PC-3 (cell line): ENCODE results near the gene RC3H2. TPM values are rescaled to one million over a fixed set of nuclear protein-coding genes. Genes with fewer than 3 reads are reported as not detected.
"Not testable (repeated sequence)": the region's sequence is repeated elsewhere in the genome, so short reads cannot be mapped to it uniquely, and the experiment has no call there.

Experiments
- ATAC-seq: fragments of 200-7000 bp; cut with Tn5 transposase; 2 replicates; pipeline ENCODE4 v1.9.1; 2020; ENCODE audit warnings: mild to moderate bottlenecking, moderate library complexity
- BruUV-seq: library from RNA; stranded (reverse); fragments of 400-500 nt; replicated peaks from 2 replicates; lab custom pipeline; 2021; lab: Mats Ljungman, UMichigan
- CTCF ChIA-PET: fragments of 300-600 bp; sonication (Branson Sonifier 250); formaldehyde crosslinking; loops from one replicate; lab custom pipeline; 2022; ENCODE audit warnings: antibody characterized with exemption; lab: Charles Lee
- POLR2A ChIA-PET: fragments of 300-600 bp; sonication (Branson Sonifier 250); formaldehyde crosslinking; loops from one replicate; lab custom pipeline; 2022; ENCODE audit warnings: antibody characterized with exemption; ENCODE audit not compliant: unreplicated experiment; lab: Charles Lee
- DNase-seq: peaks from one replicate; pipeline ENCODE4 v3.0.0-alpha.2; 2015
- H2AFZ ChIP-seq: fragments of 300-600 bp; sonication (generic); 2 replicates; pipeline ENCODE4 v1.6.0; 2016; ENCODE audit warnings: antibody characterized with exemption, low read length
- H3F3A ChIP-seq: fragments of 300-600 bp; sonication (generic); one replicate; pipeline ENCODE4 v1.6.0; 2017; ENCODE audit warnings: antibody characterized with exemption, low read length, control low read depth, mild to moderate bottlenecking; ENCODE audit not compliant: unreplicated experiment
- H3K27ac ChIP-seq: fragments of 300-600 bp; sonication (generic); 2 replicates; pipeline ENCODE4 v1.5.1; 2016; ENCODE audit warnings: mild to moderate bottlenecking, low read length
- H3K27me3 ChIP-seq: fragments of 300-600 bp; sonication (generic); 2 replicates; pipeline ENCODE4 v1.6.1; 2016; ENCODE audit warnings: low read length, mixed read lengths
- H3K36me3 ChIP-seq: fragments of 300-600 bp; sonication (generic); 2 replicates; pipeline ENCODE4 v1.6.1; 2016; ENCODE audit warnings: low read depth, mixed run types, low read length, mixed read lengths
- H3K4me1 ChIP-seq: fragments of 300-600 bp; sonication (generic); 2 replicates; pipeline ENCODE4 v1.5.1; 2016; ENCODE audit warnings: low read length; ENCODE audit not compliant: insufficient read depth
- H3K4me2 ChIP-seq: fragments of 300-600 bp; sonication (generic); 2 replicates; pipeline ENCODE4 v1.6.0; 2016; ENCODE audit warnings: low read length
- H3K4me3 ChIP-seq: fragments of 300-600 bp; sonication (generic); 2 replicates; pipeline ENCODE4 v1.5.1; 2016; ENCODE audit warnings: mild to moderate bottlenecking, low read length, mixed read lengths
- H3K79me2 ChIP-seq: fragments of 300-600 bp; sonication (generic); 2 replicates; pipeline ENCODE4 v1.6.1; 2017; ENCODE audit warnings: low read length, mixed read lengths
- H3K9ac ChIP-seq: fragments of 300-600 bp; sonication (generic); 2 replicates; pipeline ENCODE4 v1.6.0; 2016; ENCODE audit warnings: mild to moderate bottlenecking, low read length
- H3K9me2 ChIP-seq: fragments of 300-600 bp; sonication (generic); replicated peaks from 2 replicates; pipeline ENCODE4 v1.6.1; 2016; ENCODE audit warnings: mixed run types, low read length, mixed read lengths
- H3K9me3 ChIP-seq: fragments of 300-600 bp; sonication (generic); 2 replicates; pipeline ENCODE4 v1.6.1; 2016; ENCODE audit warnings: low read length, mixed read lengths
- H4K20me1 ChIP-seq: fragments of 300-600 bp; sonication (generic); 2 replicates; pipeline ENCODE4 v1.6.1; 2016; ENCODE audit warnings: low read length, mixed read lengths
- EZH2 ChIP-seq: fragments of 300-600 bp; sonication (generic); IDR thresholded peaks from one replicate; pipeline ENCODE4 v1.6.1; 2017; ENCODE audit warnings: antibody characterized with exemption, mild to moderate bottlenecking, low read length; ENCODE audit not compliant: unreplicated experiment
- EZH2phosphoT487 ChIP-seq: fragments of 300-600 bp; sonication (generic); IDR thresholded peaks from 2 replicates; pipeline ENCODE4 v1.6.1; 2018; ENCODE audit warnings: mild to moderate bottlenecking, antibody characterized with exemption, low read length, borderline replicate concordance
- intact Hi-C: fragments of 100-400 bp; cut with micrococcal nuclease; formaldehyde crosslinking; loops from 2 replicates; pipeline ENCODE4 v1.9.0; 2023
- total RNA-seq: library from RNA; depleted of rRNA; stranded (reverse); fragments of >200 nt; gene quantifications from 2 replicates; pipeline ENCODE4 v1.2.3, GENCODE V29; 2014
- TF ChIP-seq, protein P1 (sequence below): fragments of 300-600 bp; sonication (generic); conservative IDR thresholded peaks from 2 replicates; pipeline ENCODE4 v1.5.1; 2017; ENCODE audit warnings: antibody characterized with exemption, low read depth, mild to moderate bottlenecking, low read length

The RC3H2 gene
- total RNA-seq, 1 experiment from 2014 or later, result 23.0 TPM

DNA sequence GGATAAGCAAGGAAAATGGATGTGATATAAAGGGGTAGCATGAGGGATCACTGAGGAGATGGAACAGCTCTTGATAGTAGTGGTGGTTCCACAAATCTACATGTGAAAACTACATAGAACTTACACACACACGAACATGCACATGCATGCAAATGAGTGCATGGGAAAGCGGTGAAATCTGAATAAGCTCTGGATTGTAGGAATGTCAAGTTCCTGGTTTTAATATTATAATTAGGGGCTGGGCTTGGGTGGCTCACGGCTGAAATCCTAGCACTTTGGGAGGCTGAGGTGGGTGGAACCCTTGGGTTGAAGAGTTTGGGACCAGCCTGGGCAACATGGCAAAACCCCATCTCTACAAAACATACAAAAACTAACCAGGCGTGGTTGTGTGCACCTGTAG is 63.7 kb downstream of the RC3H2 start:
- intact Hi-C loops, result no loop called here
- ChIA-PET CTCF (no interaction called here), POLR2A (no interaction called here)
- H3F3A ChIP-seq, result no peaks in the 10 kb centered on the region
- ATAC-seq (no peak), DNase-seq (no peak)
- H3K9me2 ChIP-seq, result no peaks in the 10 kb centered on the region
- H3K36me3 ChIP-seq, result no peaks in the 10 kb centered on the region
- no peaks in the 10 kb centered on the region for H3K9me3 ChIP-seq
- no peaks in the 10 kb centered on the region for H3K4me1 ChIP-seq
- TF ChIP-seq EZH2 (no peak), EZH2phosphoT487 (no peak)
- TF ChIP-seq, protein P1, sequence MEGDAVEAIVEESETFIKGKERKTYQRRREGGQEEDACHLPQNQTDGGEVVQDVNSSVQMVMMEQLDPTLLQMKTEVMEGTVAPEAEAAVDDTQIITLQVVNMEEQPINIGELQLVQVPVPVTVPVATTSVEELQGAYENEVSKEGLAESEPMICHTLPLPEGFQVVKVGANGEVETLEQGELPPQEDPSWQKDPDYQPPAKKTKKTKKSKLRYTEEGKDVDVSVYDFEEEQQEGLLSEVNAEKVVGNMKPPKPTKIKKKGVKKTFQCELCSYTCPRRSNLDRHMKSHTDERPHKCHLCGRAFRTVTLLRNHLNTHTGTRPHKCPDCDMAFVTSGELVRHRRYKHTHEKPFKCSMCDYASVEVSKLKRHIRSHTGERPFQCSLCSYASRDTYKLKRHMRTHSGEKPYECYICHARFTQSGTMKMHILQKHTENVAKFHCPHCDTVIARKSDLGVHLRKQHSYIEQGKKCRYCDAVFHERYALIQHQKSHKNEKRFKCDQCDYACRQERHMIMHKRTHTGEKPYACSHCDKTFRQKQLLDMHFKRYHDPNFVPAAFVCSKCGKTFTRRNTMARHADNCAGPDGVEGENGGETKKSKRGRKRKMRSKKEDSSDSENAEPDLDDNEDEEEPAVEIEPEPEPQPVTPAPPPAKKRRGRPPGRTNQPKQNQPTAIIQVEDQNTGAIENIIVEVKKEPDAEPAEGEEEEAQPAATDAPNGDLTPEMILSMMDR, result no peak
- no peak overlapping the region for H3K27ac ChIP-seq
- no peak overlapping the region for H3K4me3 ChIP-seq
- H2AFZ ChIP-seq, result no peak overlapping the region
- no peaks in the 10 kb centered on the region for H3K27me3 ChIP-seq
- no peaks in the 10 kb centered on the region for H3K79me2 ChIP-seq
- BruUV-seq, result no TSS peak
- no peaks in the 10 kb centered on the region for H4K20me1 ChIP-seq
- H3K4me2 ChIP-seq, result no peak overlapping the region
- H3K9ac ChIP-seq, result no peak overlapping the region

DNA sequence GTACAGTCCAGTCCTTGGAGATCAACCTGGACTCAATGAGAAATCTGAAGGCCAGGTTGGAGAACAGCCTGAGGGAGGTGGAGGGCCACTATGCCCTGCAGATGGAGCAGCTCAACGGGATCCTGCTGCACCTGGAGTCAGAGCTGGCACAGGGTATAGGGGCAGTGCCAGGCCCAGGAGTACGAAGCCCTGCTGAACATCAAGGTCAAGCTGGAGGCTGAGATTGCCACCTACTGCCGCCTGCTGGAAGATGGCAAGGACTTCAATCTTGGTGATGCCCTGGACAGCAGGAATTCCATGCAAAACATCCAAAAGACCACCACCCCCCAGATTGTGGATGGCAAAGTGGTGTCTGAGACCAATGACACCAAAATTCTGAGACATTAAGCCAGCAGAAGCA is 66.7 kb downstream of the RC3H2 start:
- H3K9me3 ChIP-seq, DNase-seq, POLR2A ChIA-PET, H3K27me3 ChIP-seq, BruUV-seq, H3F3A ChIP-seq, H3K9ac ChIP-seq, H3K79me2 ChIP-seq, CTCF ChIA-PET, intact Hi-C loops, H3K9me2 ChIP-seq, H3K4me2 ChIP-seq, ATAC-seq, H3K36me3 ChIP-seq, H3K4me3 ChIP-seq, H3K4me1 ChIP-seq, H2AFZ ChIP-seq, H3K27ac ChIP-seq, H4K20me1 ChIP-seq: not testable (repeated sequence)

DNA sequence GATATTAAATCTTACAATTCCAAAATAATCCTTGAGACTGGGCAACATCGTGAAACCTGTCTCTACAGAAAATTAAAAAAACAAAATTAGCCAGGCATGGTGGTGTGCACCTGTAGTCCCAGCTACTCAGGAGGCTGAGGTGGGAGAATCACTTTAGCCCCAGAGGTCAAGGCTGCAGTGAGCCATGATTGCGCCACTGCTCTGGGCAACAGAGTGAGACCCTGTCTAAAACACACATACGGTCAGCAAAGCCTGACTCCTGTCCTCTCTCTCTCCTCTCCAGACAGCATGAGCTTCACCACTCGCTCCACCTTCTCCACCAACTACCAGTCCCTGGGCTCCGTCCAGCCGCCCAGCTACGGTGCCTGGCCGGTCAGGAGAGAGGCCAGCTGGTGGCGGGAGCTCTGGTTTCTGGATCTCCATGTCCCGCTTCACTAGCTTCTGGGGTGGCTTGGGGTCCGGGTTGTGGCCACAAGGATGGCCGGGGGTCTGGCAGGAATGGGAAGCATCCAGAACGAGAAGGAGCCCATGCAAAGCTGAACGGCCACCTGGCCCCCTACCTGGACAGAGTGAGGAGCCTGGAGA is 67.8 kb downstream of the RC3H2 start:
- Histone ChIP-seq H3K27me3 (no peaks in the 10 kb centered on the region), H3K9ac (no peak overlapping the region), H3K9me3 (no peaks in the 10 kb centered on the region), H3K4me2 (no peak overlapping the region), H3K27ac (no peak overlapping the region), H3K9me2 (no peaks in the 10 kb centered on the region), H2AFZ (no peak overlapping the region), H3K36me3 (no peaks in the 10 kb centered on the region), H3F3A (no peaks in the 10 kb centered on the region), H4K20me1 (no peaks in the 10 kb centered on the region), H3K4me1 (no peaks in the 10 kb centered on the region), H3K4me3 (no peak overlapping the region), H3K79me2 (no peaks in the 10 kb centered on the region)
- DNase-seq (no peak), ATAC-seq (no peak)
- CTCF ChIA-PET, result no interaction called here
- no TSS peak for BruUV-seq
- intact Hi-C loops, result no loop called here
- POLR2A ChIA-PET, result no interaction called here
- no peak for TF ChIP-seq EZH2
- TF ChIP-seq, protein P1, result no peak
- TF ChIP-seq EZH2phosphoT487, result no peak
